Right lobe of liver (tissue), 6 donors: ENCODE results near the gene SMCR8. TPM values are rescaled to one million over a fixed set of nuclear protein-coding genes. Genes with fewer than 3 reads are reported as not detected.

Experiments
- ATAC-seq, 4 donors: fragments of 200-7000 bp; cut with Tn5 transposase; one replicate each; pipeline ENCODE4 v1.9.1; 2020; ENCODE audit warnings: mild to moderate bottlenecking in 4 of 4, moderate library complexity in 4 of 4
- DNase-seq, 3 donors: peaks; one replicate each; pipeline ENCODE4 v3.0.0-alpha.2; 2020
- H3K27ac ChIP-seq, 3 donors: fragments of 200-600 bp; one replicate each; pipeline ENCODE4 v1.8.0; 2022
- H3K27me3 ChIP-seq, 2 donors: fragments of 200-600 bp; one replicate each; pipeline ENCODE4 v1.8.0; 2022
- H3K36me3 ChIP-seq, 4 donors: fragments of 200-600 bp; sonication (generic) in 1 of 4; one replicate each; pipeline versions ENCODE4 v1.5.1 to v1.8.0; 2017 to 2022; ENCODE audit warnings: control low read depth in 1 of 4
- H3K4me1 ChIP-seq, 4 donors: fragments of 200-600 bp; sonication (generic) in 1 of 4; one replicate each; pipeline versions ENCODE4 v1.5.1 to v1.8.0; 2017 to 2022; ENCODE audit warnings: control low read depth in 1 of 4
- H3K4me3 ChIP-seq, 3 donors: fragments of 200-600 bp; one replicate each; pipeline ENCODE4 v1.8.0; 2022
- H3K9me3 ChIP-seq, 4 donors: fragments of 200-600 bp; sonication (generic) in 1 of 4; one replicate each; pipeline versions ENCODE4 v1.5.1 to v1.8.0; 2017 to 2022; ENCODE audit warnings: control low read depth in 1 of 4
- POLR2A ChIP-seq: fragments of 450-650 bp; IDR thresholded peaks from one replicate; pipeline ENCODE4 v1.6.1; 2017; ENCODE audit warnings: antibody characterized with exemption, mild to moderate bottlenecking
- WGBS: methylation state at CpG from one replicate; pipeline ENCODE4 v1.1.6; 2018; ENCODE audit warnings: low coverage, low lambda C conversion rate; ENCODE audit not compliant: insufficient coverage; ENCODE audit errors: missing lambda C conversion rate; 5-methylcytosine and 5-hydroxymethylcytosine counted together
- intact Hi-C, 2 donors: fragments of 100-400 bp; cut with DNase I; formaldehyde crosslinking; loops; one replicate each; pipeline versions ENCODE4 v1.11.2 to v1.14.1; 2022
- long read RNA-seq: library from polyadenylated mRNA; unstranded; transcript quantifications from one replicate; pipeline ENCODE4 v2.0.0, GENCODE V29; 2019
- total RNA-seq, 6 experiments: library from RNA; depleted of rRNA in 2 of 6; stranded (reverse); fragments of >200 nt in 2 of 6; fragmentation: NEBNext Ultra II Directional in 3 of 6; extraction: Animal tissue kit (Norgen Biotek cat#: 25700) in 3 of 6; gene quantifications; one replicate each; pipeline versions ENCODE4 v1.1.0 to v1.2.4, GENCODE V29; 2016 to 2023
- TF ChIP-seq, protein P1 (sequence below), 4 donors: fragments of 200-600 bp in 3 of 4; fragments of 450-650 bp in 1 of 4; IDR thresholded peaks; one replicate each; pipeline versions ENCODE4 v1.5.1 to v1.8.0; 2016 to 2022; ENCODE audit warnings: antibody characterized with exemption in 4 of 4, mild to moderate bottlenecking in 2 of 4
- donor health status: DM: no; HTN: yes; CAD: no.
- donor health status: DM: no; HTN: no; CAD: no.
- donor health status: DM: no; HTN: no; CAD: no.
- donor health status: DM: no; HTN: yes; CAD: no.
- donor health status: DM: no; HTN: yes; CAD: no.

SMCR8 gene, protein sequence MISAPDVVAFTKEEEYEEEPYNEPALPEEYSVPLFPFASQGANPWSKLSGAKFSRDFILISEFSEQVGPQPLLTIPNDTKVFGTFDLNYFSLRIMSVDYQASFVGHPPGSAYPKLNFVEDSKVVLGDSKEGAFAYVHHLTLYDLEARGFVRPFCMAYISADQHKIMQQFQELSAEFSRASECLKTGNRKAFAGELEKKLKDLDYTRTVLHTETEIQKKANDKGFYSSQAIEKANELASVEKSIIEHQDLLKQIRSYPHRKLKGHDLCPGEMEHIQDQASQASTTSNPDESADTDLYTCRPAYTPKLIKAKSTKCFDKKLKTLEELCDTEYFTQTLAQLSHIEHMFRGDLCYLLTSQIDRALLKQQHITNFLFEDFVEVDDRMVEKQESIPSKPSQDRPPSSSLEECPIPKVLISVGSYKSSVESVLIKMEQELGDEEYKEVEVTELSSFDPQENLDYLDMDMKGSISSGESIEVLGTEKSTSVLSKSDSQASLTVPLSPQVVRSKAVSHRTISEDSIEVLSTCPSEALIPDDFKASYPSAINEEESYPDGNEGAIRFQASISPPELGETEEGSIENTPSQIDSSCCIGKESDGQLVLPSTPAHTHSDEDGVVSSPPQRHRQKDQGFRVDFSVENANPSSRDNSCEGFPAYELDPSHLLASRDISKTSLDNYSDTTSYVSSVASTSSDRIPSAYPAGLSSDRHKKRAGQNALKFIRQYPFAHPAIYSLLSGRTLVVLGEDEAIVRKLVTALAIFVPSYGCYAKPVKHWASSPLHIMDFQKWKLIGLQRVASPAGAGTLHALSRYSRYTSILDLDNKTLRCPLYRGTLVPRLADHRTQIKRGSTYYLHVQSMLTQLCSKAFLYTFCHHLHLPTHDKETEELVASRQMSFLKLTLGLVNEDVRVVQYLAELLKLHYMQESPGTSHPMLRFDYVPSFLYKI
- total RNA-seq: 1 to 10 TPM; 4.2 to 7.9 (median 6.4) TPM
- long read RNA-seq: 0 reads

DNA sequence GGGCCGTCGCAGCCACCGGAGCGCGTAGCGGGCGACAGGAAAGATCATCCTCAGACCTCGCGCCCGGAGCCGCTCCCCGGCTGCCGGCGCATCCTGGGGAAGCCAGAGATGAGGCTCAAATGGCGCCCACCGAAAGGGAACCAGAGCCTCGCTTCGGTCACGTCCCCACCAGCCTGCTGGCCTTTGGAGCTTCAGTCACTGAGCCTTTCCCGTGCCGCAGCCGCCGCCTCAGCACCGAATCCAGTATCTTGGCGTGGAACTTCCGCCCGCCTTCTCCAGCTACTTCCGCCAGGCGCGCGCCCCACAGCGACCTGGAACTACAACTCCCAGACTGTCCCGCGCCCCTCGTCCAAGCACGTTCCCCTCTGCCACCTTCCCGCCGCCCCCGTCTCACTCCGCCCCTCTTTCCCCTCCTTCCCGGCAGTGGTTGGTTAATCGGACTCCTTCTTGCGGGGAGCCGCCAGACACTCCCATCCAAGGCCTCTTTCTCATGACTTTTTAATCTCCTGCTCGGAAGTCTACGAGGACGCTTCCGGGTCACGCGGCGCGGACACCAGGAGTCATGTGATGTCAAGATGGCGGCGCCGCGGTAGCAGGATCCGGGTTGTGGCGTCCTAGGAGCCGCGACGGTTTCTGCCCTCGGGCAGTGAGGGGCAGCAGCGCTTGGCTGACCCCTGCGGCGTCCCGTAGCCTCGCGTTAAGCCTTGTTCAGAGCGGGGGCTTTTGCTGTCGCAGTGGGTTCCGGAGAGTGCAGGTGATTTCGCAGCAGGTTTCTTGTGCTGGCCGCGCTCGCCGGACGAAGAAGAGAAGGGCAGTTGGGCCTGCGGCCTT is at the start of gene SMCR8, which contains the start of gene TOP3A:
Gene SMCR8, plus strand, starts transcription at position 563 of the 831 bp plus-strand sequence. CDS start 497 bp downstream, outside the sequence.
Gene TOP3A, minus strand, starts transcription at position 264 of the 831 bp plus-strand sequence. Its CDS starts 216 bp downstream, at position 48.
- TF ChIP-seq, protein P1, sequence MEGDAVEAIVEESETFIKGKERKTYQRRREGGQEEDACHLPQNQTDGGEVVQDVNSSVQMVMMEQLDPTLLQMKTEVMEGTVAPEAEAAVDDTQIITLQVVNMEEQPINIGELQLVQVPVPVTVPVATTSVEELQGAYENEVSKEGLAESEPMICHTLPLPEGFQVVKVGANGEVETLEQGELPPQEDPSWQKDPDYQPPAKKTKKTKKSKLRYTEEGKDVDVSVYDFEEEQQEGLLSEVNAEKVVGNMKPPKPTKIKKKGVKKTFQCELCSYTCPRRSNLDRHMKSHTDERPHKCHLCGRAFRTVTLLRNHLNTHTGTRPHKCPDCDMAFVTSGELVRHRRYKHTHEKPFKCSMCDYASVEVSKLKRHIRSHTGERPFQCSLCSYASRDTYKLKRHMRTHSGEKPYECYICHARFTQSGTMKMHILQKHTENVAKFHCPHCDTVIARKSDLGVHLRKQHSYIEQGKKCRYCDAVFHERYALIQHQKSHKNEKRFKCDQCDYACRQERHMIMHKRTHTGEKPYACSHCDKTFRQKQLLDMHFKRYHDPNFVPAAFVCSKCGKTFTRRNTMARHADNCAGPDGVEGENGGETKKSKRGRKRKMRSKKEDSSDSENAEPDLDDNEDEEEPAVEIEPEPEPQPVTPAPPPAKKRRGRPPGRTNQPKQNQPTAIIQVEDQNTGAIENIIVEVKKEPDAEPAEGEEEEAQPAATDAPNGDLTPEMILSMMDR (IDR thresholded peaks at IDR 0.05): no peak
- TF ChIP-seq POLR2A: peak; percentile 34
- Histone ChIP-seq H3K27me3 (no peaks in the 10 kb centered on the region), H3K4me1 (peaks cover 0 to 41% (median 13%) of the 10 kb centered on the region in 4 donors), H3K4me3 (peak within 1 kb of the TSS; percentile 72 to 89 (median 72)), H3K36me3 (no peaks in the 10 kb centered on the region), H3K9me3 (no peaks in the 10 kb centered on the region), H3K27ac (peak within 1 kb of the TSS; percentile 66 to 91 (median 76))
- ATAC-seq: peak; percentile 94 to 97 (median 96)
- intact Hi-C loops: loop anchor here in 1 of 2 donors (10.0 kb wide), 1 partner anchor 60 kb away; the partner anchor contains the start of gene FLII
- whole genome bisulfite sequencing: 0% methylated on average over 29 of the region's 78 CpGs
- DNase-seq: peak; percentile 97 to 99 (median 98)

DNA sequence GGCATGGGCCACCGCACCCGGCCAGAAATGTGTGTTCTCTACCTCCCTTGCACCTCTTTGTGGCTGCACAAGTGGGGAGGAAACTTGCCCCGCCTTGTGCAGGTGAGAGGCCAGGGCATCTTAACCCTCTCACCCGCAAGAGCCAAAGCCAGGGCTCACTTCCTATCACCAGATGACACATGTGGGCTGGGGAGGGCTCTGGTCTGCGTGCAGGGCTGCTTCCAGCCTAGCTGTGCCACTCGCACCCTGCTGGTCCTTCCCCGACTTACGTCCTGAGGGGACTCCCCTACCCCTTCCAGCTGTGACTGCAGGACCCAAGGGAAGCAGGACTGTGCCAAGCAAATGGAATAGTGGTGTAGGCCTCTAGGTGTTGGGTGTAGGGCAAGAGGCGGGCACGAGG is 47.7 kb upstream of the SMCR8 start:
- intact Hi-C loops: no loop called here
- H3K36me3 ChIP-seq: peaks cover 0 to 29% (median under 1%) of the 10 kb centered on the region in 4 donors

DNA sequence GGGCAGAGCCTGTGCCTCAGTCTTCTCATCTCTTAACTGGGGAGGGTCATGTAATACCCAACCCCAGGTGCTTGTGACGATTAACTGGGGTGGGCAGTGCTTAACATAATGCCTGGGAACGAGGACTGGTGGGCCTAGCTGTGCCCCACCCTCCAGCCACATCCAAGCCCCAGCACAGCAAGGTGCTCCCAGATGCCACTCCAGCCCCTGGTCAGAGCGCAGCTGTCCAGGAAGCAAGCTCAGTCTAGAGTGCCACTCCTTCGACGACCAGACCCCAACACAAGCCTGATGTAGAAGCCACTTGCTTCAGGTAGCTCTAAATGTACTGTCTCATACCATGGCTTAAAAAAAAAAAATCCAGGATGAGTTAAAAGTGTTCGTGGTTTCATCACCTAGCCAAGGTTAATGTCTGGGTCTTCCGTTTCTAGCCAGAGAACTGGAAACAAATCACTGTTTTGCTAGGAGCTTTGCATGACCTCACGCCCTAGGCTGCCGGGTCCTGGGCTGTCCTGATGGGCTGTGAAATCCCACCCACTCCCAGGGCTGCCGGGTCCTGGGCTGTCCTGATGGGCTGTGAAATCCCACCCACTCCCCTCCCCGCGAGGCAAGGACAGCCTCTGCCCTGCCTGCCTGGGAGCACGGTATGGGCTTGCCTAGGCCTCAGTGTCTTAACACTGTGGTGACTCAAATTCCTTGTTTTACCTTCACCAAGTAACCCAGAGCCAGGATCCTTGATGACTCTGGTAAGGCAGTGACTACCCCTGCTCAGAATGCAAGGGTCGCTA is 47.0 kb upstream of the SMCR8 start:
- no peak for TF ChIP-seq POLR2A
- TF ChIP-seq, protein P1 (IDR thresholded peaks at IDR 0.05): no peak
- intact Hi-C loops: no loop called here
- ATAC-seq: peak in 1 of 4 donors; percentile 13
- H3K9me3 ChIP-seq: no peaks in the 10 kb centered on the region
- H3K4me1 ChIP-seq: no peaks in the 10 kb centered on the region
- H3K27ac ChIP-seq: no peak overlapping the region
- no peaks in the 10 kb centered on the region for H3K27me3 ChIP-seq
- peaks cover 0 to 26% (median under 1%) of the 10 kb centered on the region in 4 donors for H3K36me3 ChIP-seq
- no peak overlapping the region for H3K4me3 ChIP-seq
- DNase-seq: no peak
- WGBS: 57% methylated on average over 9 of the region's 14 CpGs

More for the DNA sequence above, 47.7 kb upstream of the SMCR8 start:
- TF ChIP-seq, protein P1 (IDR thresholded peaks at IDR 0.05): no peak
- no peak for TF ChIP-seq POLR2A
- H3K4me1 ChIP-seq: no peaks in the 10 kb centered on the region
- ATAC-seq (no peak), DNase-seq (no peak)
- H3K4me3 ChIP-seq: no peak overlapping the region
- H3K27me3 ChIP-seq: no peaks in the 10 kb centered on the region
- WGBS: 100% methylated on average over 2 of the region's 10 CpGs
- H3K9me3 ChIP-seq: no peaks in the 10 kb centered on the region
- H3K27ac ChIP-seq: no peak overlapping the region
